Fibroblast of skin of right biceps (primary cell): ENCODE results near the gene CHCT1.

Experiments used
- DNase-seq: peaks from one replicate; pipeline ENCODE4 v3.0.0-alpha.2; 2013

CHCT1 gene

DNA sequence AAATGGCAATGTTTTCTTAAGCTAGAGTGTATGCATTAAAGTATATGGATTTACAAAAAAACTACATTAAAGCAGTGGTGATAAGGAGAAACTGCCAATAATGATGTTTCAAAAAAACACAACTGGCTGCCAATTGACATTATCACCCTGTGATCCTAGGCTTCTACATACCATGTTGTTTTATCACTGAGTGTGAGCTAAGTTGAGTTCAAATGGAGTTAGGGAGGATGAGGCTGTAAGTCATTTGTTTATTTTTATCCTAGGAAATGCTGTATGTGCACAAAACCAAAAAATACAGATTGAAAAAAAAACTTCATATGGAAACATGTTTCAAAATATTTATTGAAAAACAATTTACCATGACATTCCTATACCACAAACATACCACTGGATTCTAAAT is 22.9 kb downstream of the CHCT1 start:
- peak; percentile 11 for DNase-seq

GRCh38 chr17:60447375-60447774 is 25.1 kb downstream of the CHCT1 start:
- DNase-seq: no peak

DNA sequence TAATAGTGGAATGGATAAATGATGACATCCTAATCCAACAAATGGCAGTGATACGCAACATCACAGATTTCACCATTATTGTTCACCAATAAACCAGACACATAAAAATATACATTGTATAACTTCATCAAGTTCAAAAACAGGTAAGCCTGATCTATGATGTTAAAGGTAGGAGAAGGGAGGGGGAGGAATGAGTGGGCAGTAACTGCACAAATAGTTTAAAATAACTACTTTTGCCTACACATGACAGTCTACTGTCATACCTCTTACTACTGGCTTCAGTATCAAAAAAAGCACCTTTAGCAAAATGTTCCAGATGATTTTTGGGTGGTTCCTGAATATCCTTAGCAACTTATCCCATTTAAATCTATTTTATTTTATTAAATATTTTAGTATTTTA is 28.8 kb downstream of the CHCT1 start:
- no peak for DNase-seq

- no peak for DNase-seq
These were observed 29.7 kb downstream of the CHCT1 start for GRCh38 chr17:60451965-60452364.

- DNase-seq: no peak
These were observed 33.1 kb downstream of the CHCT1 start for GRCh38 chr17:60455378-60455777.

DNA sequence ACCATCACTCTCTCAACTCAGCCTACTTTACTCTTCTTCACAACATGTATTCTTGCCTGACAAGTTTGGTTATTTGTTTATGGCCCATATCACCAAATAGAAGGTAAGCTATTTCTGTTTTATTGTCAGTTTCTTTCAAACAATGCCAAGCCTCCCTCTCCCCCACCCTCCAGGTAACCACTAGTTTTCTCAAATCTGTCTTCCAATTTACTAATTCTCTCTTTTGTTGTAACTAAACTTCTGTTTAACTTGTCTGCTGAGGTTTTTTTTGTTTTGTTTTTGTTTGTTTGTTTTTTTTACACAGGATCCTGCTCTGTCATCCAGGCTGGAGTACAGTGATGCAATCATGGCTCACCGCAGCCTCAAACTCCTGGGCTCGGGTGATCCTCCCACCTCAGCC is 34.9 kb downstream of the CHCT1 start:
- DNase-seq: no peak

DNA sequence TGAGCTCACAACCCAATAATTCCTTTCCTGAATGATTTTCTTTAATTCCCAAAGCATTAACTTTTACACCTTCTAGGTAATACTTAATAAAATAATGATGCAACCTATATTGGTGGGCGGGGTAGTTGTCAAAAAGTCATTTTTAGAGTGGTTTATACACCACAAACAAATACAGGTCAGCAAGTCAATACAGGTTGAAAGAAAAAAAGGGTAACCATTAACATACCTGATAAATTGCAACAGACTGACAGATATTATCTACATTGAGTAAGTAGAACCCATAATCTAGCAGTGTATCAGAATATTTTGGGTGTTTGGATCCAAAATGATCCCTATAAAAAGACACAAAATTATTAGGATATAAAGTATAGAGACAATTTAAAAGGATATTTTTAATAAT is 39.3 kb downstream of the CHCT1 start:
- no peak for DNase-seq

GRCh38 chr17:60463157-60463835 is 41.0 kb downstream of the CHCT1 start:
- no peak for DNase-seq

DNA sequence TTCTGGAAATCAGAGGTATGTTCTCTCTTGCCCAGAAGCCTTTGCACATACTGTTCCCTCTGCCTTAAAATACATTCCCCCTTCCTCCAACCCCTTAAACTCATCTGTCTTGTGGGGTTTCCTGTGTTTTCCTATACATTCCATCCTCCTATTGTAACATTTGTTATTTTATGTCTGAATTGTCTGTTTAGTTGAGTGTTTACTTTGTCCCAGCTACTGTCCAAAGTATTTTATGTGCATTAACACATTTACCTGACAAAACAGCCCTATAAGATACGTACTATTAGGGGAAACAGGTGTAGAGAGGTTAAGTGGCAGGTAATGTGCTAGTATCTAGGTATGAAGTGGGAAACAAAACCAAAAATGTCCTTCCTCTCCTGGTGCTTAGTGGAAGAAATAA is 42.1 kb downstream of the CHCT1 start:
- DNase-seq: no peak

DNA sequence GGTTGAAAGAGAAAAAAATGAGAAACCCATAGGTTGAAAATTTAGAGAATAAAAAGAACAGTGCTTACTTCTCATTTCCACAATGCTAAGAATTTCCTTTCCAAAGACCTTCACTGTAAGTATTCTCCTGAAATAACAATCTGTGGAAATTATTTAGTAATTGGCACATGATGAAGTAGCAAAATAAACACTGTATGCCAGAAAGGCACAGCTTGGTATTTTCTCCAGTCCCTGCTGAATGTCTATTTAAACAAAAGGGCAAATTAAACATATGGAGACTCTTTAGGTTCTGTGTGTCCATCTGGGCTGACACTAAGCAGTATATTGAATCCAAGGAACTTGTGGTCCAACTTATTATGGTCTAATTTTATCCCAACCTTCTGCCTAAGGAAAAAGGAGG is 46.1 kb downstream of the CHCT1 start:
- peak; percentile 7 for DNase-seq

GRCh38 chr17:60471451-60471850 is 49.2 kb downstream of the CHCT1 start:
- no peak for DNase-seq

DNA sequence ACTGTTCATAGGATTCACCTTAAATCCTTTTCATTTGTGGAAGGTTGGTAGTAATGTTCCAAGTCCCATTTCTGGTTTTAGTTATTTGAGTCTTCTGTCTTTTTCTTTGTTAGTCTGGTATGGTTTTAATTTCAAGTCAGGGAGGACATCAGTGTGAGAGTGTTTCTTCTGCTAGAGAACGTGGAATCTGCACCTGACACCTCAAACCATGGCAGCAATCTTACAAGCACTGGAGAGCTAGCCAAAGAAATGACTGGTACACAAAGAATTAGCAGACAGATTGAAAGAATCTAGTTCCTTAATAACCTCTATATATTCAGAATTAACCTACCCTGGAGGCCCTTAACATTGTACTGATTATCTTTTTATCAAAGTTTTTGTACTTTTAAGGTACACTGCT is 50.2 kb downstream of the CHCT1 start:
- DNase-seq: no peak

- peak; percentile 19 for DNase-seq
These were observed 51.5 kb downstream of the CHCT1 start for GRCh38 chr17:60473788-60474187.
